ENCODE data around the gene NOS2. TPM values are rescaled to one million over a fixed set of nuclear protein-coding genes. Genes with fewer than 3 reads are reported as not detected.
"Not testable (repeated sequence)": the region's sequence is repeated elsewhere in the genome, so short reads cannot be mapped to it uniquely, and the experiment has no call there.

Gene NOS2
- total RNA-seq, 1 donor from 2014 or later = not detected

- Histone ChIP-seq H3K4me3 (no peak overlapping the region), H3K27me3 (no peaks in the 10 kb centered on the region), H3K36me3 (no peaks in the 10 kb centered on the region), H3K9me3 (no peaks in the 10 kb centered on the region), H3K27ac (no peak overlapping the region), H3K4me1 (no peaks in the 10 kb centered on the region)
- intact Hi-C loops (cut with DNase I) = no loop called here
- no peak for TF ChIP-seq CTCF (IDR thresholded peaks at IDR 0.05)
- DNase-seq (ENCODE audit: low spot score in 2 of 2) = no peak
These were observed 66.6 kb downstream of the NOS2 start for GRCh38 chr17:27733773-27734172.

- DNase-seq (ENCODE audit: low spot score in 2 of 2); intact Hi-C loops (cut with DNase I); H3K4me1 ChIP-seq; H3K27ac ChIP-seq; H3K9me3 ChIP-seq; H3K36me3 ChIP-seq; H3K4me3 ChIP-seq; H3K27me3 ChIP-seq: not testable (repeated sequence)
These were observed 67.6 kb downstream of the NOS2 start for GRCh38 chr17:27732746-27733145.

- H3K4me1 ChIP-seq; H3K9me3 ChIP-seq; intact Hi-C loops (cut with DNase I); H3K36me3 ChIP-seq; H3K27ac ChIP-seq; H3K27me3 ChIP-seq; DNase-seq (ENCODE audit: low spot score in 2 of 2); H3K4me3 ChIP-seq: not testable (repeated sequence)
These were observed 74.3 kb downstream of the NOS2 start for GRCh38 chr17:27725982-27726381.

- intact Hi-C loops (cut with DNase I) = no loop called here
These were observed 78.5 kb downstream of the NOS2 start for GRCh38 chr17:27721797-27722196.

More at GRCh38 chr17:27721797-27722196, 78.5 kb downstream of the NOS2 start:
- Histone ChIP-seq H3K4me3 (no peak overlapping the region), H3K27me3 (no peaks in the 10 kb centered on the region), H3K27ac (no peak overlapping the region), H3K9me3 (no peaks in the 10 kb centered on the region), H3K4me1 (no peaks in the 10 kb centered on the region), H3K36me3 (no peaks in the 10 kb centered on the region)
- TF ChIP-seq CTCF (IDR thresholded peaks at IDR 0.05) = no peak
- no peak for DNase-seq (ENCODE audit: low spot score in 2 of 2)

Other genes starting within 250 kb of the NOS2 start
- gene LGALS9, start 169.3 kb downstream of the NOS2 start, total RNA-seq = 34.3 TPM
- gene LYRM9, start 92.8 kb upstream of the NOS2 start, total RNA-seq = 22.2 TPM
- gene NLK, start 242.1 kb upstream of the NOS2 start, total RNA-seq = 37.8 TPM